Measurements from ENCODE around the gene PPP1R13L. TPM values are rescaled to one million over a fixed set of nuclear protein-coding genes. Genes with fewer than 3 reads are reported as not detected.
A peak's percentile ranks its signal among the peaks of the same experiment; 100 is the strongest.

PPP1R13L gene
- polyA plus RNA-seq, 1 donor from 2014 or later: not detected

GRCh38 chr19:45385392-45386221 lies 19.3 kb downstream of the PPP1R13L start:
- Histone ChIP-seq H3K9me3 (ENCODE audit: low read length) (no peaks in the 10 kb centered on the region), H3K27me3 (ENCODE audit: insufficient read depth, low read depth, low read length) (peaks cover 19% of the 10 kb centered on the region), H3K79me2 (replicated peaks; ENCODE audit: insufficient read depth, low read length) (no peaks in the 10 kb centered on the region), H3K4me2 (ENCODE audit: low read length) (no peak overlapping the region), H4K20me1 (ENCODE audit: insufficient read depth) (no peaks in the 10 kb centered on the region), H3K4me3 (ENCODE audit: low read length) (peak overlapping the region; percentile 28), H3K9me2 (ENCODE audit: insufficient read depth, low read length) (no peaks in the 10 kb centered on the region), H3K36me3 (ENCODE audit: insufficient read depth, low read length) (no peaks in the 10 kb centered on the region), H3K9ac (ENCODE audit: low read length) (no peak overlapping the region), H3K27ac (ENCODE audit: low read length) (no peak overlapping the region), H2AFZ (ENCODE audit: low read depth, low read length) (no peak overlapping the region), H3F3A (ENCODE audit: insufficient read depth, low read length, poor library complexity, severe bottlenecking) (no peaks in the 10 kb centered on the region)
- TF ChIP-seq TAF1 (IDR thresholded peaks at IDR 0.05; ENCODE audit: low read depth) (no peak), RAD21 (conservative IDR thresholded peaks at IDR 0.05) (no peak), EZH2 (IDR thresholded peaks at IDR 0.05; ENCODE audit: borderline replicate concordance, insufficient read depth, low read length, poor library complexity, severe bottlenecking) (no peak)
- TF ChIP-seq, protein P1, sequence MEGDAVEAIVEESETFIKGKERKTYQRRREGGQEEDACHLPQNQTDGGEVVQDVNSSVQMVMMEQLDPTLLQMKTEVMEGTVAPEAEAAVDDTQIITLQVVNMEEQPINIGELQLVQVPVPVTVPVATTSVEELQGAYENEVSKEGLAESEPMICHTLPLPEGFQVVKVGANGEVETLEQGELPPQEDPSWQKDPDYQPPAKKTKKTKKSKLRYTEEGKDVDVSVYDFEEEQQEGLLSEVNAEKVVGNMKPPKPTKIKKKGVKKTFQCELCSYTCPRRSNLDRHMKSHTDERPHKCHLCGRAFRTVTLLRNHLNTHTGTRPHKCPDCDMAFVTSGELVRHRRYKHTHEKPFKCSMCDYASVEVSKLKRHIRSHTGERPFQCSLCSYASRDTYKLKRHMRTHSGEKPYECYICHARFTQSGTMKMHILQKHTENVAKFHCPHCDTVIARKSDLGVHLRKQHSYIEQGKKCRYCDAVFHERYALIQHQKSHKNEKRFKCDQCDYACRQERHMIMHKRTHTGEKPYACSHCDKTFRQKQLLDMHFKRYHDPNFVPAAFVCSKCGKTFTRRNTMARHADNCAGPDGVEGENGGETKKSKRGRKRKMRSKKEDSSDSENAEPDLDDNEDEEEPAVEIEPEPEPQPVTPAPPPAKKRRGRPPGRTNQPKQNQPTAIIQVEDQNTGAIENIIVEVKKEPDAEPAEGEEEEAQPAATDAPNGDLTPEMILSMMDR (IDR thresholded peaks at IDR 0.05; ENCODE audit: poor library complexity, severe bottlenecking): peak; percentile 24

GRCh38 chr19:45382426-45382825 lies 22.4 kb downstream of the PPP1R13L start:
- Histone ChIP-seq H3K36me3 (ENCODE audit: insufficient read depth, low read length) (no peaks in the 10 kb centered on the region), H3K27ac (ENCODE audit: low read length) (no peak overlapping the region), H3K9me2 (ENCODE audit: insufficient read depth, low read length) (no peaks in the 10 kb centered on the region), H3K27me3 (ENCODE audit: insufficient read depth, low read depth, low read length) (peaks cover 19% of the 10 kb centered on the region), H3K4me3 (ENCODE audit: low read length) (no peak overlapping the region), H4K20me1 (ENCODE audit: insufficient read depth) (no peaks in the 10 kb centered on the region), H3K9ac (ENCODE audit: low read length) (no peak overlapping the region), H2AFZ (ENCODE audit: low read depth, low read length) (no peak overlapping the region), H3F3A (ENCODE audit: insufficient read depth, low read length, poor library complexity, severe bottlenecking) (no peaks in the 10 kb centered on the region), H3K79me2 (replicated peaks; ENCODE audit: insufficient read depth, low read length) (no peaks in the 10 kb centered on the region), H3K4me2 (ENCODE audit: low read length) (no peak overlapping the region), H3K9me3 (ENCODE audit: low read length) (no peaks in the 10 kb centered on the region)
- no peak for TF ChIP-seq TAF1 (IDR thresholded peaks at IDR 0.05; ENCODE audit: low read depth)
- no peak for TF ChIP-seq RAD21 (conservative IDR thresholded peaks at IDR 0.05)

- no peaks in the 10 kb centered on the region for H3F3A ChIP-seq (ENCODE audit: insufficient read depth, low read length, poor library complexity, severe bottlenecking)
- no peaks in the 10 kb centered on the region for H3K36me3 ChIP-seq (ENCODE audit: insufficient read depth, low read length)
- no peak overlapping the region for H3K4me2 ChIP-seq (ENCODE audit: low read length)
- TF ChIP-seq EZH2 (IDR thresholded peaks at IDR 0.05; ENCODE audit: borderline replicate concordance, insufficient read depth, low read length, poor library complexity, severe bottlenecking): no peak
- no peak for TF ChIP-seq MXI1 (conservative IDR thresholded peaks at IDR 0.05; ENCODE audit: poor library complexity, severe bottlenecking)
- TF ChIP-seq RAD21 (conservative IDR thresholded peaks at IDR 0.05): no peak
- no peak for TF ChIP-seq TAF1 (IDR thresholded peaks at IDR 0.05; ENCODE audit: low read depth)
- TF ChIP-seq, protein P2, sequence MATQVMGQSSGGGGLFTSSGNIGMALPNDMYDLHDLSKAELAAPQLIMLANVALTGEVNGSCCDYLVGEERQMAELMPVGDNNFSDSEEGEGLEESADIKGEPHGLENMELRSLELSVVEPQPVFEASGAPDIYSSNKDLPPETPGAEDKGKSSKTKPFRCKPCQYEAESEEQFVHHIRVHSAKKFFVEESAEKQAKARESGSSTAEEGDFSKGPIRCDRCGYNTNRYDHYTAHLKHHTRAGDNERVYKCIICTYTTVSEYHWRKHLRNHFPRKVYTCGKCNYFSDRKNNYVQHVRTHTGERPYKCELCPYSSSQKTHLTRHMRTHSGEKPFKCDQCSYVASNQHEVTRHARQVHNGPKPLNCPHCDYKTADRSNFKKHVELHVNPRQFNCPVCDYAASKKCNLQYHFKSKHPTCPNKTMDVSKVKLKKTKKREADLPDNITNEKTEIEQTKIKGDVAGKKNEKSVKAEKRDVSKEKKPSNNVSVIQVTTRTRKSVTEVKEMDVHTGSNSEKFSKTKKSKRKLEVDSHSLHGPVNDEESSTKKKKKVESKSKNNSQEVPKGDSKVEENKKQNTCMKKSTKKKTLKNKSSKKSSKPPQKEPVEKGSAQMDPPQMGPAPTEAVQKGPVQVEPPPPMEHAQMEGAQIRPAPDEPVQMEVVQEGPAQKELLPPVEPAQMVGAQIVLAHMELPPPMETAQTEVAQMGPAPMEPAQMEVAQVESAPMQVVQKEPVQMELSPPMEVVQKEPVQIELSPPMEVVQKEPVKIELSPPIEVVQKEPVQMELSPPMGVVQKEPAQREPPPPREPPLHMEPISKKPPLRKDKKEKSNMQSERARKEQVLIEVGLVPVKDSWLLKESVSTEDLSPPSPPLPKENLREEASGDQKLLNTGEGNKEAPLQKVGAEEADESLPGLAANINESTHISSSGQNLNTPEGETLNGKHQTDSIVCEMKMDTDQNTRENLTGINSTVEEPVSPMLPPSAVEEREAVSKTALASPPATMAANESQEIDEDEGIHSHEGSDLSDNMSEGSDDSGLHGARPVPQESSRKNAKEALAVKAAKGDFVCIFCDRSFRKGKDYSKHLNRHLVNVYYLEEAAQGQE (IDR thresholded peaks at IDR 0.05; ENCODE audit: borderline replicate concordance): no peak
- no peak for TF ChIP-seq EP300 (conservative IDR thresholded peaks at IDR 0.05; ENCODE audit: poor library complexity, severe bottlenecking)
- TF ChIP-seq, protein P1 (IDR thresholded peaks at IDR 0.05; ENCODE audit: poor library complexity, severe bottlenecking): no peak
- TF ChIP-seq SMC3 (conservative IDR thresholded peaks at IDR 0.05; ENCODE audit: poor library complexity): no peak
- no peak for TF ChIP-seq POLR2AphosphoS5 (IDR thresholded peaks at IDR 0.05)
- no peak overlapping the region for H2AFZ ChIP-seq (ENCODE audit: low read depth, low read length)
- H3K27me3 ChIP-seq (ENCODE audit: insufficient read depth, low read depth, low read length): peaks cover 5% of the 10 kb centered on the region
- no peaks in the 10 kb centered on the region for H4K20me1 ChIP-seq (ENCODE audit: insufficient read depth)
- no peak overlapping the region for H3K4me3 ChIP-seq (ENCODE audit: low read length)
- H3K79me2 ChIP-seq (replicated peaks; ENCODE audit: insufficient read depth, low read length): no peaks in the 10 kb centered on the region
- H3K9ac ChIP-seq (ENCODE audit: low read length): no peak overlapping the region
- no peaks in the 10 kb centered on the region for H3K9me3 ChIP-seq (ENCODE audit: low read length)
- H3K9me2 ChIP-seq (ENCODE audit: insufficient read depth, low read length): no peaks in the 10 kb centered on the region
- H3K27ac ChIP-seq (ENCODE audit: low read length): no peak overlapping the region
Measured at GRCh38 chr19:45380107-45380506, 24.8 kb downstream of the PPP1R13L start.
